Ramos (cell line): ENCODE data around the gene U2AF1L4.

Experiments used
- in situ Hi-C: fragments of 300-500 bp; cut with MboI; formaldehyde crosslinking; loops from one replicate; pipeline ENCODE4 v1.14.3; 2022; ENCODE audit warnings: low sequenced_read_pairs; ENCODE audit not compliant: unreplicated experiment

Gene U2AF1L4

GRCh38 chr19:35745328-35746086, at the start of gene U2AF1L4, which contains the start of gene PSENEN:
Gene U2AF1L4 (minus strand): TSS chr19:35745418. CDS start chr19:35745391, 27 bp downstream.
Gene PSENEN (plus strand): TSS chr19:35745651. CDS start chr19:35745931, 280 bp downstream.
- in situ Hi-C loops, result no loop called here

GRCh38 chr19:35793381-35794165, 48.4 kb upstream of the U2AF1L4 start:
- in situ Hi-C loops, result no loop called here

- in situ Hi-C loops, result no loop called here
Measured at GRCh38 chr19:35792888-35793287, 47.7 kb upstream of the U2AF1L4 start.

- in situ Hi-C loops, result no loop called here
Measured at GRCh38 chr19:35792312-35792711, 47.1 kb upstream of the U2AF1L4 start.

GRCh38 chr19:35791814-35792279, 46.6 kb upstream of the U2AF1L4 start:
- in situ Hi-C loops, result no loop called here

GRCh38 chr19:35790981-35791813, 46.0 kb upstream of the U2AF1L4 start:
- in situ Hi-C loops, result no loop called here

- in situ Hi-C loops, result no loop called here
Measured at GRCh38 chr19:35789978-35790944, 45.0 kb upstream of the U2AF1L4 start.

- in situ Hi-C loops, result no loop called here
Measured at GRCh38 chr19:35789195-35789977, 44.2 kb upstream of the U2AF1L4 start.

- in situ Hi-C loops, result no loop called here
Measured at GRCh38 chr19:35788205-35788960, 43.2 kb upstream of the U2AF1L4 start.

GRCh38 chr19:35787227-35787799, 42.1 kb upstream of the U2AF1L4 start:
- in situ Hi-C loops, result no loop called here

GRCh38 chr19:35786299-35787160, 41.3 kb upstream of the U2AF1L4 start:
- in situ Hi-C loops, result no loop called here

GRCh38 chr19:35785339-35785627, 40.1 kb upstream of the U2AF1L4 start:
- in situ Hi-C loops, result no loop called here

GRCh38 chr19:35784503-35785338, 39.5 kb upstream of the U2AF1L4 start:
- in situ Hi-C loops, result no loop called here

GRCh38 chr19:35783469-35784434, 38.5 kb upstream of the U2AF1L4 start:
- in situ Hi-C loops, result no loop called here

- in situ Hi-C loops, result no loop called here
Measured at GRCh38 chr19:35782589-35782988, 37.4 kb upstream of the U2AF1L4 start.
